Mesenchymal stem cell (in vitro differentiated cells and primary cell): ENCODE results near the gene RFWD3.
A peak's percentile ranks its signal among the peaks of the same experiment; 100 is the strongest.

ENCODE experiments used
- DNase-seq: peaks from one replicate; pipeline ENCODE4 v3.0.0-alpha.2; 2013
- H2AFZ ChIP-seq: one replicate; pipeline ENCODE4 v1.6.1; 2013; ENCODE audit warnings: low read depth, mild to moderate bottlenecking, control low read depth, inconsistent platforms, low read length, moderate library complexity
- H2AK5ac ChIP-seq: 2 replicates; pipeline ENCODE4 v1.6.1; 2013; ENCODE audit warnings: low read length, moderate library complexity, mild to moderate bottlenecking, inconsistent platforms; ENCODE audit not compliant: severe bottlenecking
- H2BK120ac ChIP-seq: one replicate; pipeline ENCODE4 v1.6.1; 2013; ENCODE audit warnings: low read depth, mild to moderate bottlenecking, inconsistent platforms, low read length, moderate library complexity
- H2BK12ac ChIP-seq, 2 experiments: one replicate each; pipeline ENCODE4 v1.6.1; 2013; ENCODE audit warnings: inconsistent platforms in 2 of 2, low read length in 2 of 2, mild to moderate bottlenecking in 2 of 2, moderate library complexity in 2 of 2, control low read depth in 1 of 2
- H2BK15ac ChIP-seq: one replicate; pipeline ENCODE4 v1.6.1; 2013; ENCODE audit warnings: mild to moderate bottlenecking, low read depth, inconsistent platforms; ENCODE audit not compliant: poor library complexity, severe bottlenecking
- H2BK5ac ChIP-seq: 2 replicates; pipeline ENCODE4 v1.6.1; 2013; ENCODE audit warnings: low read depth, mild to moderate bottlenecking, low read length, control low read depth, inconsistent platforms; ENCODE audit not compliant: poor library complexity, severe bottlenecking
- H3K14ac ChIP-seq, 2 experiments: one replicate each; pipeline ENCODE4 v1.6.1; 2013; ENCODE audit warnings: inconsistent platforms in 2 of 2, low read length in 2 of 2, control low read depth in 1 of 2, mild to moderate bottlenecking in 1 of 2, moderate library complexity in 1 of 2
- H3K18ac ChIP-seq, 2 experiments: one replicate each; pipeline ENCODE4 v1.6.1; 2013; ENCODE audit warnings: inconsistent platforms in 2 of 2, low read length in 2 of 2, control low read depth in 1 of 2, low read depth in 1 of 2, mild to moderate bottlenecking in 1 of 2
- H3K23ac ChIP-seq, 2 experiments: one replicate each; pipeline ENCODE4 v1.6.1; 2013; ENCODE audit warnings: inconsistent platforms in 2 of 2, low read length in 2 of 2, mild to moderate bottlenecking in 2 of 2, moderate library complexity in 2 of 2, control low read depth in 1 of 2
- H3K27ac ChIP-seq: 2 replicates; pipeline ENCODE4 v1.5.1; 2013; ENCODE audit warnings: mild to moderate bottlenecking, moderate library complexity, low read length, control low read depth, inconsistent platforms; ENCODE audit not compliant: poor library complexity, severe bottlenecking
- H3K27me3 ChIP-seq, 2 experiments: 2 replicates each; pipeline versions ENCODE4 v1.6.1 to v1.7.0; 2013; ENCODE audit warnings: low read length in 2 of 2, mild to moderate bottlenecking in 2 of 2, moderate library complexity in 2 of 2, control low read depth in 1 of 2, inconsistent platforms in 1 of 2; ENCODE audit not compliant: control insufficient read depth in 1 of 2, insufficient read depth in 1 of 2
- H3K36me3 ChIP-seq, 2 experiments: 2 replicates each; pipeline versions ENCODE4 v1.6.1 to v1.7.0; 2013; ENCODE audit warnings: low read length in 2 of 2, control low read depth in 1 of 2, inconsistent platforms in 1 of 2, low read depth in 1 of 2, mild to moderate bottlenecking in 1 of 2; ENCODE audit not compliant: insufficient read depth in 2 of 2, control insufficient read depth in 1 of 2
- H3K4ac ChIP-seq, 2 experiments: one replicate each; pipeline ENCODE4 v1.6.1; 2013; ENCODE audit warnings: inconsistent platforms in 2 of 2, low read length in 2 of 2, mild to moderate bottlenecking in 2 of 2, moderate library complexity in 2 of 2, control low read depth in 1 of 2, low read depth in 1 of 2
- H3K4me1 ChIP-seq: 2 replicates; pipeline ENCODE4 v1.6.1; 2013; ENCODE audit warnings: low read depth, low read length, control low read depth; ENCODE audit not compliant: control insufficient read depth, insufficient read depth
- H3K4me2 ChIP-seq: 2 replicates; pipeline ENCODE4 v1.6.1; 2013; ENCODE audit warnings: low read length, mild to moderate bottlenecking, inconsistent platforms; ENCODE audit not compliant: poor library complexity, severe bottlenecking
- H3K4me3 ChIP-seq, 2 experiments: 2 replicates each; pipeline versions ENCODE4 v1.5.1 to v1.7.0; 2013; ENCODE audit warnings: low read length in 2 of 2, mild to moderate bottlenecking in 2 of 2, control low read depth in 1 of 2, low read depth in 1 of 2; ENCODE audit not compliant: insufficient read depth in 1 of 2
- H3K79me1 ChIP-seq: replicated peaks from 2 replicates; pipeline ENCODE4 v1.6.1; 2013; ENCODE audit warnings: mild to moderate bottlenecking, control low read depth, low read length, inconsistent platforms; ENCODE audit not compliant: poor library complexity, severe bottlenecking
- H3K9ac ChIP-seq: 2 replicates; pipeline ENCODE4 v1.7.0; 2013; ENCODE audit warnings: mild to moderate bottlenecking, low read length, moderate library complexity
- H3K9me3 ChIP-seq: 2 replicates; pipeline ENCODE4 v1.7.0; 2013; ENCODE audit warnings: mild to moderate bottlenecking, low read length; ENCODE audit not compliant: control insufficient read depth
- H4K8ac ChIP-seq: one replicate; pipeline ENCODE4 v1.6.1; 2013; ENCODE audit warnings: inconsistent platforms, mild to moderate bottlenecking, low read length, moderate library complexity
- H4K91ac ChIP-seq: one replicate; pipeline ENCODE4 v1.6.1; 2013; ENCODE audit warnings: mild to moderate bottlenecking, low read length, inconsistent platforms
- WGBS: methylation state at CpG from one replicate; pipeline ENCODE4 v1.1.7; 2013; ENCODE audit warnings: mixed read lengths; 5-methylcytosine and 5-hydroxymethylcytosine counted together

The RFWD3 gene

GRCh38 chr16:74586948-74587347 is 79.7 kb downstream of the RFWD3 start:
- Histone ChIP-seq H3K36me3 (no peaks in the 10 kb centered on the region), H3K79me1 (peaks cover 3% of the 10 kb centered on the region), H3K23ac (no peak overlapping the region), H2AK5ac (no peak overlapping the region), H3K27me3 (no peaks in the 10 kb centered on the region), H3K4me2 (no peak overlapping the region), H3K4me3 (no peak overlapping the region), H2BK15ac (no peak overlapping the region), H2AFZ (no peak overlapping the region), H4K91ac (no peak overlapping the region), H3K9me3 (no peaks in the 10 kb centered on the region), H3K4ac (no peak overlapping the region), H3K27ac (no peak overlapping the region), H2BK12ac (no peak overlapping the region), H3K4me1 (peaks cover 6% of the 10 kb centered on the region), H2BK5ac (no peak overlapping the region), H3K18ac (no peak overlapping the region), H3K14ac (no peak overlapping the region), H4K8ac (no peak overlapping the region), H2BK120ac (no peak overlapping the region), H3K9ac (no peak overlapping the region)
- no peak for DNase-seq
- 98% methylated on average over 6 of the region's 6 CpGs for WGBS

GRCh38 chr16:74585846-74586443 is 80.7 kb downstream of the RFWD3 start:
- H3K79me1 ChIP-seq = peaks cover 3% of the 10 kb centered on the region
- no peak overlapping the region for H2BK5ac ChIP-seq
- no peaks in the 10 kb centered on the region for H3K9me3 ChIP-seq
- DNase-seq = no peak
- no peak overlapping the region for H3K4me3 ChIP-seq
- H3K23ac ChIP-seq = no peak overlapping the region
- no peak overlapping the region for H2BK12ac ChIP-seq
- H3K4me1 ChIP-seq = peaks cover 6% of the 10 kb centered on the region
- no peak overlapping the region for H3K27ac ChIP-seq
- H3K4me2 ChIP-seq = no peak overlapping the region
- H2BK120ac ChIP-seq = no peak overlapping the region
- H2BK15ac ChIP-seq = no peak overlapping the region
- no peaks in the 10 kb centered on the region for H3K27me3 ChIP-seq
- no peak overlapping the region for H2AK5ac ChIP-seq
- WGBS = 96% methylated on average over 6 of the region's 6 CpGs
- no peak overlapping the region for H3K4ac ChIP-seq
- H3K18ac ChIP-seq = no peak overlapping the region
- H4K8ac ChIP-seq = no peak overlapping the region
- H3K14ac ChIP-seq = no peak overlapping the region
- no peak overlapping the region for H4K91ac ChIP-seq
- no peaks in the 10 kb centered on the region for H3K36me3 ChIP-seq
- H2AFZ ChIP-seq = no peak overlapping the region
- H3K9ac ChIP-seq = no peak overlapping the region

DNA sequence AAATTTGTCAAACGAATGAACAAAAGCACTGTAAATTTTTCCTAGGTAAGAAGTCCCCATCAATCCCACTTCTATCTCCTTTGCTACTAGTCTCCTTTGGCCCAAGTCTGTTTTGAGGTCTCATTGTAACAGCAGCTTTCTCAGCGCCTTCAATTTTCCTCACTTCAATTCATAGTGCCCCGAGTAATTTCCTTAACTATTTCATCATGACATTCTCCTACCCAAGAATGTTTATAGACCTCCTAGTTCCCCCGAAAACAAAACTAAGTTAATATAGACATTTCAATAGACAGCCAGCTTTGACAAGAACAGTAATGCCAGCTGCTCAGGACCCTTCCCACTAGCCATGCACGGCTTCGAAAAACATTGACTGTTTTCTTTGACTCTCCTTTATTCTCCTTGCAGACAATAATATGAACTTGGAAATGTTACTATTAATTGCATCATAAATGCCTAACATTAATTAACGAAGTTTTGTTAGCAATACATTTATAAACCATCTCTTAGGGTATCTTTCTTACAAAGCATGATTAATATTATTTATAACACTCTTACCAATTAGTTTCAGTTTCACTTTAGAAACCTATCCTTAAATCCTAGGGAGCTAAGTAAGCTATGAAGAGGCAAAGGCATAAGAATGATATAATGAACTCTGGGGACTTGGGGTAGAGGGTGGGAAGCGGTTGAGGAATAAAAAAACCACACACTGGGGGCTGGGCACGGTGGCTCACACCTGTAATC is 82.6 kb downstream of the RFWD3 start:
- Histone ChIP-seq H2BK12ac (no peak overlapping the region), H3K4me1 (peaks cover 7% of the 10 kb centered on the region), H2AK5ac (no peak overlapping the region), H3K18ac (no peak overlapping the region), H3K4me3 (peak overlapping the region in 1 of 2 experiments; percentile 55), H2BK120ac (peak overlapping the region; percentile 19), H3K9ac (no peak overlapping the region), H2BK5ac (no peak overlapping the region), H3K9me3 (no peaks in the 10 kb centered on the region), H4K8ac (no peak overlapping the region), H3K27ac (no peak overlapping the region), H2BK15ac (peak overlapping the region; percentile 28), H3K14ac (no peak overlapping the region), H3K4ac (no peak overlapping the region), H3K4me2 (no peak overlapping the region), H2AFZ (no peak overlapping the region), H3K23ac (no peak overlapping the region), H3K36me3 (no peaks in the 10 kb centered on the region), H3K27me3 (no peaks in the 10 kb centered on the region), H4K91ac (no peak overlapping the region), H3K79me1 (peaks cover 3% of the 10 kb centered on the region)
- no peak for DNase-seq
- WGBS = 95% methylated on average over 7 of the region's 9 CpGs

DNA sequence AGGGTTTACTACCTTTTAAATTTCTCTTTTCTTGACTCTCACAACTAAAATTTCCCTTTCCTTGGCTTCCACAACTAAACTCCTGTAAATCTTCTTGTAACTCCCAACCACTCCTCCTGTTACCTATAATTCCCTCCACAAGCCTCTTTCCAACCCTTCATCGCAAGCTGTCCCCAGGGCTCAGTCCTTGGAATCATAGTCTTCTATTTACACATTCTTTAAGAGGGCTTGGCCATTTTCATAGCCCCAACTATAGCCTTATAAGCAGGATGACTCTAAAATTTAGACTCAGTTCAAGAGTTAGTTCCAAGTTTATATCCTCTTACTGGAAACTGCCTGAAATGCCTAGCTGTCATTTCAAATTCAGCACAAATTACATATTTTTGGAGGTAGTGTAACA is 83.7 kb downstream of the RFWD3 start:
- H3K27ac ChIP-seq = no peak overlapping the region
- H4K8ac ChIP-seq = no peak overlapping the region
- no peaks in the 10 kb centered on the region for H3K27me3 ChIP-seq
- H2BK5ac ChIP-seq = no peak overlapping the region
- no peak for DNase-seq
- no peak overlapping the region for H2AK5ac ChIP-seq
- H3K4ac ChIP-seq = no peak overlapping the region
- no peak overlapping the region for H3K18ac ChIP-seq
- H3K4me3 ChIP-seq = no peak overlapping the region
- H3K79me1 ChIP-seq = peaks cover 5% of the 10 kb centered on the region
- no peak overlapping the region for H3K9ac ChIP-seq
- no peak overlapping the region for H3K14ac ChIP-seq
- H2BK12ac ChIP-seq = no peak overlapping the region
- H3K36me3 ChIP-seq = no peaks in the 10 kb centered on the region
- no peak overlapping the region for H3K4me2 ChIP-seq
- no peaks in the 10 kb centered on the region for H3K9me3 ChIP-seq
- peaks cover 8% of the 10 kb centered on the region for H3K4me1 ChIP-seq
- no peak overlapping the region for H2BK120ac ChIP-seq
- no peak overlapping the region for H3K23ac ChIP-seq
- 98% methylated on average over 1 of the region's 1 CpG for WGBS
- H2AFZ ChIP-seq = no peak overlapping the region
- H4K91ac ChIP-seq = no peak overlapping the region
- no peak overlapping the region for H2BK15ac ChIP-seq
